GM19035 (cell line): ENCODE data around the gene PARD6B.
A peak's percentile ranks its signal among the peaks of the same experiment; 100 is the strongest.
"Not testable (repeated sequence)": the region's sequence is repeated elsewhere in the genome, so short reads cannot be mapped to it uniquely, and the experiment has no call there.

Experiments used
- ATAC-seq: cut with Tn5 transposase; IDR thresholded peaks from one replicate; pipeline ENCODE4 v1.9.1; 2021; ENCODE audit not compliant: unreplicated experiment

Gene PARD6B

GRCh38 chr20:50769551-50770085 is 38.2 kb downstream of the PARD6B start:
- not testable (repeated sequence) for ATAC-seq

- not testable (repeated sequence) for ATAC-seq
Measured at GRCh38 chr20:50771419-50772080, 40.2 kb downstream of the PARD6B start.

DNA sequence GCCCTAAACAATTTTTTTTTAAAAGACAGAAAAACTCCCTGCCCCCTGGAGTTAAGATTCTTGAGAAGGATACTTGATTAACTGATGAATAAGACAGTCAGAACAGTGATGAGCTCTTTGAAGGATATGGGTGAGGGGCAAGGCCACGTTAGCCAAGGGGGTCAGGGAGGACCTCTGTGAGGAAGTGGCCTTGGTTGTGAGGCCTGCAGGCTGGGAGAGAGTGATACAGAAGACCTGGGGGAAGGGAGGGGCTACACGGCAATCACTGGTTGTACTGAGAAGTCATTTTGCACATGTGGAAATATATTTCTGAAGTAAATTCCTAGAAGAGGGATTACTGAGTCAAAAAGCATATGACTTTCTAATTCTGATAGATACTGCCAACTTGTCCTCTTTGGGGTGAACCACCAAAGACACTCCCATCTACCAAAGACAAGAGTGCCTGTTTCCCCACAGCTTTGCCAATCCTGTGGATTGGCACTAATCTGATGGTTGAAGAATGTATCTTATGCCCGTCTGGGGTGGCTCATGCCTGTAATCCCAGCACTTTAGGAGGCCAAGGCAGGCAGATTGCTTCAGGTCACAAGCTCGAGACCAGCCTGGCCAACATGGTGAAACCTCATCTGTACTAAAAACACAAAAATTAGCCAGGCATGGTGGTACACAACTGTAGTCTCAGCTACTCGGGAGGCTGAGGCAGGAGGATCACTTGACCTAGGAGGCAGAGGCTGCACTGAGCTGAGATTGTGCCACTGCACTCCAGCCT is 41.2 kb downstream of the PARD6B start:
- ATAC-seq: no peak

DNA sequence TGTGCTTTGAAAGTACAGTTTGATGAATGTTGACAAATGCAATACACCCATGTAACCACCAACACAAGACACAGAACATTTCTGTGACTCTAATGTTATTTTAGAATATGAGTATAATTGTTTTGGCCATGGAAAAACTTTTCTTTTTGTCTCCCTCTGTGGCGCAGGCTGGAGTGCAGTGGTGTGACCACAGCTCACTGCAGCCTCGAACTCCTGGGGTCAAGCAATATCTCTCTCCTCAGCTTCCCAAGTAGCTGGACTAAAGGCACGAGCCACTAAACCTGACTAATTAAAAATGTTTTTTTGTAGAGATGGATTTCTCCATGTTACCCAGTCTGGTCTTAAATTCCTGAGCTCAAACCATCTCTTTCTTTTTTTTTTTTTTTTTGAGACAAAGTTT is 43.1 kb downstream of the PARD6B start:
- ATAC-seq: no peak

DNA sequence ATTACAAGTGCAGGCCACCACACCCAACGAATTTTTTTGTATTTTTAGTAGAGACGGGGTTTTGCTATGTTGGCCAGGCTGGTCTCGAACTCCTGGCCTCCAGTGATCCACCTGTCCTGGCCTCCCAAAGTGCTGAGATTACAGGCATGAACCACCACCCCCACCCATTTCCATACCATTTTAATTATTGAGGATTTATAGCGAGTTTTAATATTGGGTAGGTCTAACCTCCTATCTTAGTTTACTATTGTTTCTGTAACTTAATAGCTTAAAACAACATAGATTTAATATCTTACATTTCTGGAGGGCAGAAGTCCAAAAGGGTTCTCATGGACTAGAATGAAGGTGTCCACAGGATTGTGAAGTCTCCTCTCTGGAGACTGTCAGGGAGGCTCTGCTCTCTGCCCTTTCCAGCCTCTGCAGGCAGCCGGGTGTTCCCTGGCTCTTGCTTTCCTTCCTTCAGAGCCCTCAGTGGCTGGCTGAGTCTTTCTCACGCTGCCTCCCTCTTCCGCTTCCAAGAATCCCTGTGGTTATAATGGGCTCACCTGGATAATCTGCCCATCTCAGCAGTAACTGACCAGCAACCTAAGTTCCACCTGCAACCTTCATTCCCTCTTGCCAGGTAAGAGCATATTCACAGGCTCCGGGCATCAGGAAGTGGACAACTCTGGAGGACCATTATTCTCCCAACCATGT is 44.9 kb downstream of the PARD6B start:
- ATAC-seq: no peak

GRCh38 chr20:50777373-50777772 is 46.0 kb downstream of the PARD6B start:
- ATAC-seq: no peak

DNA sequence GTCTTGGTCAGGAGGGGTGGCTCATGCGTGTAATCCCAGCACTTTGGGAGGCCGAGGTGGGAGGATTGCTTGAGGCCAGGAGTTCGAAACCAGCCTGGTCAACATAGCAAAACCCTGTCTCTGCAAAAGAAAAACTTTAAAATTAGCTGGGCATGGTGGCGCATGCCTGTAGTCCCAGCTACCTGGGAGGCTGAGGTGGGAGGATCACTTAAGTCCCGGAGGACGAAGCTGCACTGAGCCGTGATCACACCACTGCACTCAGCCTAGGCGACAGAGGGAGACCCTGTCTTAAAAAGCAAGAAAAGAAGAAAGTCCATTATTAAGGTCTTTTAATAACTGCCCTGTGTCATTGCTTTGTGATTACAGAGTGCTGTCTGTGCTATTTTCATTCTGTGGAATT is 47.6 kb downstream of the PARD6B start:
- not testable (repeated sequence) for ATAC-seq

GRCh38 chr20:50783390-50783789 is 52.0 kb downstream of the PARD6B start:
- no peak for ATAC-seq

- ATAC-seq: no peak
Measured at GRCh38 chr20:50783903-50784302, 52.5 kb downstream of the PARD6B start.

- no peak for ATAC-seq
Measured at GRCh38 chr20:50784464-50784863, 53.1 kb downstream of the PARD6B start.

DNA sequence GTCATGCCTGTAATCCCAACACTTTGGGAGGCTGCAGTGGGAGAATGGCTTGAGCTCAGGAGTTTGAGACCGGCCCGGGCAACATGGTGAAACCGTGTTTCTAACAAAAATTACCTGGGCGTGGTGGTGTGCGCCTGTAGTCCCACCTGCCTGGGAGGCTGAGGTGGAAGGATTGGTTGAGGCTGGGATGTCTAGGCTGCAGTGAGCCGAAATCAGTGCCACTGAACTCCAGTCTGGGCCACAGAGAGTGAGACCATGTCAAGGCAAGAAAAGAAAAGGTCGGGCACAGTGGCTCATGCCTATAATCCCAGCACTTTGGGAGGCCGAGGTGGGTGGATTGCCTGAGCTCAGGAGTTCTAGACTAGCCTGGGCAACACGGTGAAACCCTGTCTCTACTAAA is 55.3 kb downstream of the PARD6B start:
- ATAC-seq: no peak

- no peak for ATAC-seq
Measured at GRCh38 chr20:50787181-50787580, 55.8 kb downstream of the PARD6B start.

DNA sequence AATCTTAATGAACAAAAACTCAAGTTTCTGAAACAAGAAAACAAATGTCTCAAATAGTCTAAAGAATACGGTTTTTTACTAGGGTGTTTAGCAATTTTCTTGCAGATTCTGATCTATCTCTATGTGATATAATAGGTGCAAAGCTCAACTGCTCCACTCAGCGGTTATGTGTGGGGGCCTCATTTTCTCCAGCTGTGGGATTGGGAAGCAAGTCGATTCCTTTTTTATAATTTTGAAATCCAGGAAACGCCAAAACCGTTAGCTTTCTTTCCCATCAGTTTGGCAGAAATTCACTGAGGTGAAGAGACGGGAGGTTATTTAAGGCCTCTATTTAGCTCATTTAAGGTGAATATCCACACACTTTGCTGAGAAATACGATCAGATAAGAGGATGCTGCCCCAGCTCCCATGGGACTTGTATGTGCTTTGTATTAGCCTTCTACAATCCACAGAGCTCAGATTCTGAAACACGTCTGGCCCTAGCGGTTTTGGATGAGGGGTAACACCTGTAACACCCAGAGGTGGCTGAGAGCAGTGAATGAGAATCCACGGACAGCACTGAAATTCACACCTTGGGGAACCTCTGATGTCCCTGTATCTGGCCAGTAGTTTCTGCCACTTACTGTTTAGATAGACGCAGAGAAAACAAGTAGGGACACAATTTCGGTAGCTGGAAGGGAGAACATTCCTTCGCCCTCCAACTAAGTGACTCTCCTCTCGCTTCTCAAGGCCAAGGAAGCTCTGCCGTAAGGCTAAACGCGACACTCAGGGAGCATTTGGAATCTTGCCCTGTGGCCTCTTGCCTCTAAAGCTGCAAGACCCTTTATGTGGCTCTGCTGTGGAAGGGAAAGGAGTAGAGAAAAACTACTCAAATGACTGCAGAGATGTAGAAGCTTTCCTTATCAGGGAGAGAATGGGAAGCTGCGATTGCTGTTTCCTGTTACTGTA is 56.9 kb downstream of the PARD6B start:
- ATAC-seq: no peak

DNA sequence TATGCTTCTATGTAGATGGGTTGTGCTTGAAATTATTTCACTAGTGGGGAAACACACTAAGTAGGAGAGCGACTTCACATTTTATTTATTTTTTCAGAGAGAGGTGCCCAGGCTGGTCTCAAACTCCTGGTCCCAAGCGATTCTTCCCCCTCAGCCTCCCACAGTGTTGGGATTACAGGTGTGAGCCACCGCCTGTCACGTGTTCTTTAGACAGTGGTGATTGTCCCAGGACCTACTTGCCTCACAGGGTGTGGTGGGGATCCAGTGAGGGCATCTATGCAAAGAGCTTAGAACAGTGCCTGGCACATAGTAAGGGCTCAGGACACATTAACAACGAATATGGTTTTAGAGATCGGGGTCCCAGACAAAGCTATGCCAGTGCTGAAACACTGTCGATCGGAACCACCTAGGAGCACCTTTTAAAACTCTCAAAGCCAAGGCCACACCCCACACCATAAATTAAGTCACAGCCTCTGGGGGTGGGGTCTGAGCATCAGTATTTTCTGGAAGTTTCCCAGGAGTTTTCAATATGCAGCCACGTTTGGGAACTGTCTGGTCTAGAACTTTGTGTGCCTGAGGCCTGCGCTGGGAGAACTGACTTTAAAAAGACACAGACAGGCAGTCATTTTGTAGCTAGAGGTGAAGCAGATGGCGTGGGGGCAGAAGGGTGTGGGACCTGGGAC is 58.7 kb downstream of the PARD6B start:
- no peak for ATAC-seq

GRCh38 chr20:50790651-50791277 is 59.4 kb downstream of the PARD6B start:
- ATAC-seq: peak; percentile 58

DNA sequence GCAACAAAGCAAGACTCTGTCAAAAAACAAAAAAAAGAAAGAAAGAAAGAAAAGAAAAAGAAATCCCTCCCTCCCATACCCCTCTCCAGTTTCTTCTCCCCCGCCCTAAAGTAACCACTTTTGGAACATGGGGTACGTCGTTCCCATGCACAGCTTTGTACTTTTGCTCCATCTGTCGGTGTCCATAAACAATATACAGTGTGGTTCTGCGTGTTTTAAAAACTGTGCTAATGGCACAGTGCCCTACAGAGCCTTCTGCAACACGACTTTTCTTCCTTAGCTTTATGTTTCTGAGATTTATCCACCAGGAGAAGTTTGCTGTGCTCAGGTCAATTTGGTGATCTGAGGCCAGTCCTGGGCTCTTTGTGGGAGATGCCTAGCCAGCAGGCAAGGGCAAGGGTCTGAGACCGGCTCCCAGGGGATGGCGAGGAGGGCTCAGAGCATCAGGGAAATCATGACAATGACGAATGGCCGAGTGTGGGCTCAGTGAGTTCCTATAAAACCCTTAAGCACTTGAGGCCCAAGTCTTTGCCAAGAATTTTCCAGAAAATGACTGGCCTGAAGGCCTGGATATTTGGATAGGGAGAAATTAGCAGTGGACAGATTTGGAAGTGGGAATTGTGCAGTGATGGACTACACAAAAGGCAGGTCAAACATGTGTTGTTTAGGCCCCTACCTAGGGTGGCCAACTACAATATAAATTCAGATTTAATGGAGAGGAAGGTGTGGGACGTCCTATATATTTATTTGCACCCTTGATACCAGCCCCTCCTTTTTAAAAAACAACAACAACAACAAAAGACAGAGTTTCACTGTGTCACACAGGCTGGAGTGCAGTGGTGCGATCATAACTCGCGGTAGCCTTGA is 61.6 kb downstream of the PARD6B start:
- no peak for ATAC-seq

DNA sequence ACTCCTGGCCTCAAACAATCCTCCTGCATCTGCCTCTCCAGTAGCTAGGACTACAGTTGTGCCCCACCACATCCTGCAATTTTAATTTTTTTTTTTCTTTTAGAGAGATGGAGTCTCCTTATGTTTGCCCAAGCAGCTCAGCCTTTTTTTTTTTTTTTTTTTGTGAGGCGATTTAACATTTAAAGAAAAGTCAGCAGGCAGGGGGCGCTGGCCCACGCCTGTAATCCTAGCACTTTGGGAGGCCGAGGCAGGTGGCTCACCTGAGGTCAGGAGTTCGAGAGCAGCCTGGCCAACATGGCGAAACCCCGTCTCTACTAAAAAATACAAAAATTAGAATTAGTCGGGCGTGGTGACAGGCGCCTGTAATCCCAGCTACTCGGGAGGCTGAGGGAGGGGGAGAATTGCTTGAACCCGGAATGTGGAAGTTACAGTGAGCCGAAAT is 62.2 kb downstream of the PARD6B start:
- ATAC-seq: not testable (repeated sequence)

DNA sequence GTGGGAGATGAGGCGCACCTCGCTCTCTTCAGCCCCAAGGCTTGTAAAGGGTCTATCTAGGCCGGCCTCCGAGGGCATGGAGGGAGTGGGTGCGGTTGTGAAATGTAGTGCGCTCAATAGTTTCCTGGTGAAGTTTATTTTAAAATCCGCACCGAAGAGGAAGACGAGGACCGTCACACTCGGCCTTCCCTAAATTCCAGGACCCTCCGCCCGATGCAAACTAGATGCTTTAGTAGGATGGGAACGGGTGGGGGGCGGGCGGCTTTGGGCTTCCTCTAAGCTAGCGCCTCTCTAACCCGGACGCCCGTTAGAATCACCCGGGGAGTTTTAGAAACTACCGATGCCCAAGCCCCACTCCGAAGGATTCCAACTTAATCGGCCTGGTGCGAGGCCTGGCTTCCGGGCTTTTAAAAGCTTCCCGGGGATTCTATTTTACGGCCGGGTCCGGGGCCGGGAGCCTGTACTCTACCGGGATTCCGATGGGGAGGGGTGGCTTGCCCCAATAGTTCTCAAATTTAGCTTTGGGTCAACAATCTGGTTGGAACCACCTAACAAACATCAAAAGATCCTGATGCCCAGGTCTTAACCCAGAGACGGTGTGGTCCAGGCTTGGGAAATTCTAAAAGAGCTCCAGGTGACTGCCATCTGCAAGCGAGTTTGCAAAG is 62.9 kb downstream of the PARD6B start:
- ATAC-seq: no peak
